Fibroblast of lung (primary cell): ENCODE measurements around the gene FGD2. TPM values are rescaled to one million over a fixed set of nuclear protein-coding genes. Genes with fewer than 3 reads are reported as not detected.

ENCODE experiments used
- DNase-seq, 2 donors: peaks; one replicate each; pipeline versions ENCODE4 v3.0.0 to v3.0.0-alpha.2; 2010; ENCODE audit warnings: low read depth in 2 of 2
- H2AFZ ChIP-seq: 2 replicates; pipeline ENCODE4 v1.5.1; 2012; ENCODE audit warnings: low read length, control low read depth, inconsistent platforms
- H3K27ac ChIP-seq: 2 replicates; pipeline ENCODE4 v1.5.1; 2011; ENCODE audit warnings: low read length, control low read depth; ENCODE audit not compliant: insufficient read depth
- H3K27me3 ChIP-seq: 2 replicates; pipeline ENCODE4 v1.5.1; 2011; ENCODE audit warnings: mild to moderate bottlenecking, low read length; ENCODE audit not compliant: control insufficient read depth, insufficient read depth
- H3K36me3 ChIP-seq: 2 replicates; pipeline ENCODE4 v1.5.1; 2011; ENCODE audit warnings: low read length; ENCODE audit not compliant: control insufficient read depth, insufficient read depth
- H3K4me1 ChIP-seq: 2 replicates; pipeline ENCODE4 v1.5.1; 2011; ENCODE audit warnings: low read length; ENCODE audit not compliant: control insufficient read depth, insufficient read depth; ENCODE audit errors: extremely low read depth
- H3K4me2 ChIP-seq: 2 replicates; pipeline ENCODE4 v1.5.1; 2011; ENCODE audit warnings: low read length, control low read depth; ENCODE audit not compliant: insufficient read depth; ENCODE audit errors: extremely low read depth
- H3K4me3 ChIP-seq, 4 experiments: fragments of 200-600 bp in 1 of 4; sonication (generic) in 1 of 4; replicated peaks in 1 of 4; 2 replicates each; pipeline ENCODE4 v1.5.1; 2011 to 2016; ENCODE audit warnings: low read length in 4 of 4, low read depth in 3 of 4, mild to moderate bottlenecking in 3 of 4, control low read depth in 2 of 4, inconsistent platforms in 1 of 4, mixed read lengths in 1 of 4; ENCODE audit not compliant: insufficient read depth in 1 of 4; ENCODE audit errors: control extremely low read depth in 1 of 4
- H3K79me2 ChIP-seq: 2 replicates; pipeline ENCODE4 v1.5.1; 2012; ENCODE audit warnings: mild to moderate bottlenecking, low read length, inconsistent platforms; ENCODE audit not compliant: control insufficient read depth, insufficient read depth
- H3K9ac ChIP-seq: 2 replicates; pipeline ENCODE4 v1.5.1; 2011; ENCODE audit warnings: mild to moderate bottlenecking, low read length, control low read depth; ENCODE audit not compliant: insufficient read depth
- H3K9me3 ChIP-seq: 2 replicates; pipeline ENCODE4 v1.5.1; 2012; ENCODE audit warnings: low read depth, low read length; ENCODE audit not compliant: control insufficient read depth, insufficient read depth
- H4K20me1 ChIP-seq: 2 replicates; pipeline ENCODE4 v1.5.1; 2011; ENCODE audit warnings: low read length; ENCODE audit not compliant: control insufficient read depth, insufficient read depth; ENCODE audit errors: extremely low read depth
- EZH2 ChIP-seq: IDR thresholded peaks from 2 replicates; pipeline ENCODE4 v1.5.1; 2012; ENCODE audit warnings: low read length, control low read depth, mild to moderate bottlenecking; ENCODE audit errors: missing control alignments
- polyA plus RNA-seq, 2 donors: library from polyadenylated mRNA; depleted of rRNA in 1 of 2; stranded (reverse) in 1 of 2; unstranded in 1 of 2; fragments of >200 nt; gene quantifications; 2 replicates each; pipeline ENCODE4 v1.2.1, GENCODE V29; 2011 to 2012; ENCODE audit warnings: missing spikeins in 1 of 2
- total RNA-seq: library from RNA; depleted of rRNA; stranded (reverse); fragments of >200 nt; gene quantifications from 2 replicates; pipeline ENCODE4 v1.2.1, GENCODE V29; 2014
- TF ChIP-seq, protein P1 (sequence below), 2 donors: IDR thresholded peaks in 1 of 2; conservative IDR thresholded peaks in 1 of 2; 1 replicate in 1 of 2; 2 replicates in 1 of 2; pipeline ENCODE4 v1.5.1; 2011 to 2012; ENCODE audit warnings: low read length in 2 of 2, control low read depth in 1 of 2, inconsistent platforms in 1 of 2, low read depth in 1 of 2, mild to moderate bottlenecking in 1 of 2

Gene FGD2
- total and polyA plus RNA-seq, 2 donors (not counting 1 experiment from before 2014, with no cell fraction given): not detected

DNA sequence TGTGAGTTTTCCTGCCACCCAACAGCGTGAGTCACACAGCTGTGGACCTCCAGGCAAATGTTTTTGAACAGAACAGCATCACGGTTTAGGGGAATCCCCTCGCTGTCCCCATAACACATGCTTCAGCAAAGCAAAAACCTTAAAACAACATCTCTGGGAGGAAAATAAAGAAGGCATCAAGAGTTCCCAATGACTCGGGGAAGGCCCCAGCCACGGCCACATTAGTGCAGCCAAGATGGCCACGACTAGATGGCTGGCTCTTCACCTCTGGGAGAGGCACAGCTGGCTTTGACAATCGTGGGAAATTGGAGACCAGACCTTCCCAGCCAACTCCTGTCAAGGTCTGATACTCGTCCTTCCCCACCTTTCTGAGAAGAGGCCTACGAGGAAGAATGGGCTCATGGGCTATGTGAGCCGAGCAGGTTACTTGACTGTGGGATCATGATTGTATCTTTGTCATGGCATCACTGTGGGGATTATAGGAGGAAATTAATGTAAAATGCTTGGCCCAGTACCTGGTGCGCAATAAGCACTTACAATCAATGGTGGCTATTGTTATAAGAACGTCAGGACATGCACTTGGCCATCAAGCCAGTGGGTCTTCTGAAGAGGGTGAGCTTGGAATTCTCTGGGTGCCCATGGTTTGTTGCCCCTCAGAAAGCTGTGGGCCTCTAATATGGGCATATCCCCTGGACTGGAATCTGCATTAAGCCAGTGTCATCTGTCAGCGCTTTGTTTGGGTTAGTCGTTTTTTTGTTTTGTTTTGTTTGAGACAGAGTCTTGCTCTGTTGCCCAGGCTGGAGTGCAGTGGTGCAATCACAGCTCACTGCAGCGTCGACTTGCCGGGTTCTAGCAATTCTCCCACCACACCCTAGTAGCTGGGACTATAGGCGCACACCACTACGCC is 43.6 kb downstream of the FGD2 start:
- Histone ChIP-seq H2AFZ (no peak overlapping the region), H3K27ac (no peak overlapping the region), H3K36me3 (no peaks in the 10 kb centered on the region), H3K9ac (no peak overlapping the region), H3K79me2 (no peaks in the 10 kb centered on the region), H3K4me2 (peak overlapping the region; percentile 15), H3K9me3 (no peaks in the 10 kb centered on the region), H3K27me3 (peaks cover 2% of the 10 kb centered on the region), H3K4me1 (peaks cover 3% of the 10 kb centered on the region), H3K4me3 (no peak overlapping the region), H4K20me1 (no peaks in the 10 kb centered on the region)
- TF ChIP-seq EZH2: no peak
- TF ChIP-seq, protein P1, sequence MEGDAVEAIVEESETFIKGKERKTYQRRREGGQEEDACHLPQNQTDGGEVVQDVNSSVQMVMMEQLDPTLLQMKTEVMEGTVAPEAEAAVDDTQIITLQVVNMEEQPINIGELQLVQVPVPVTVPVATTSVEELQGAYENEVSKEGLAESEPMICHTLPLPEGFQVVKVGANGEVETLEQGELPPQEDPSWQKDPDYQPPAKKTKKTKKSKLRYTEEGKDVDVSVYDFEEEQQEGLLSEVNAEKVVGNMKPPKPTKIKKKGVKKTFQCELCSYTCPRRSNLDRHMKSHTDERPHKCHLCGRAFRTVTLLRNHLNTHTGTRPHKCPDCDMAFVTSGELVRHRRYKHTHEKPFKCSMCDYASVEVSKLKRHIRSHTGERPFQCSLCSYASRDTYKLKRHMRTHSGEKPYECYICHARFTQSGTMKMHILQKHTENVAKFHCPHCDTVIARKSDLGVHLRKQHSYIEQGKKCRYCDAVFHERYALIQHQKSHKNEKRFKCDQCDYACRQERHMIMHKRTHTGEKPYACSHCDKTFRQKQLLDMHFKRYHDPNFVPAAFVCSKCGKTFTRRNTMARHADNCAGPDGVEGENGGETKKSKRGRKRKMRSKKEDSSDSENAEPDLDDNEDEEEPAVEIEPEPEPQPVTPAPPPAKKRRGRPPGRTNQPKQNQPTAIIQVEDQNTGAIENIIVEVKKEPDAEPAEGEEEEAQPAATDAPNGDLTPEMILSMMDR (conservative IDR thresholded peaks at IDR 0.05 in 1 of 2, IDR thresholded peaks at IDR 0.05 in 1 of 2; ENCODE audit: low read depth in 1 of 2, low read length in 2 of 2): no peak
- peak; percentile 76 to 83 for DNase-seq

DNA sequence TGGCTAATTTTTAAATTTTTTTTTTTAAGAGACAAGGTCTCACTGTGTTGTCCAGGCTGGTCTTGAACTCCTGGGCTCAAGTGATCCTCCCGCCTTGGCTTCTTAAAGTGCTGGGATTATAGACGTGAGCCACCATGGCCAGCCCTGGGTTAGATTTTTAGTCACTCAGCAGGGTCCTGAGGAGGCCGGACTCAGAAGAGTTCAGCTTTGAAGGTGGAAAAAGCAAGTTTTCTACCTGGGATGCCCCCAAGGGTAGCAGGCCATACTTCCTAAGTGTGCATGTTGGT is 44.2 kb downstream of the FGD2 start:
- TF ChIP-seq, protein P1 (conservative IDR thresholded peaks at IDR 0.05 in 1 of 2, IDR thresholded peaks at IDR 0.05 in 1 of 2; ENCODE audit: low read depth in 1 of 2, low read length in 2 of 2): no peak
- TF ChIP-seq EZH2: no peak
- Histone ChIP-seq H3K9ac (no peak overlapping the region), H3K27ac (no peak overlapping the region), H2AFZ (no peak overlapping the region), H3K4me1 (peaks cover 3% of the 10 kb centered on the region), H3K4me3 (no peak overlapping the region), H3K4me2 (no peak overlapping the region), H3K36me3 (no peaks in the 10 kb centered on the region), H3K27me3 (peaks cover 2% of the 10 kb centered on the region), H4K20me1 (no peaks in the 10 kb centered on the region), H3K79me2 (no peaks in the 10 kb centered on the region), H3K9me3 (no peaks in the 10 kb centered on the region)
- no peak for DNase-seq

DNA sequence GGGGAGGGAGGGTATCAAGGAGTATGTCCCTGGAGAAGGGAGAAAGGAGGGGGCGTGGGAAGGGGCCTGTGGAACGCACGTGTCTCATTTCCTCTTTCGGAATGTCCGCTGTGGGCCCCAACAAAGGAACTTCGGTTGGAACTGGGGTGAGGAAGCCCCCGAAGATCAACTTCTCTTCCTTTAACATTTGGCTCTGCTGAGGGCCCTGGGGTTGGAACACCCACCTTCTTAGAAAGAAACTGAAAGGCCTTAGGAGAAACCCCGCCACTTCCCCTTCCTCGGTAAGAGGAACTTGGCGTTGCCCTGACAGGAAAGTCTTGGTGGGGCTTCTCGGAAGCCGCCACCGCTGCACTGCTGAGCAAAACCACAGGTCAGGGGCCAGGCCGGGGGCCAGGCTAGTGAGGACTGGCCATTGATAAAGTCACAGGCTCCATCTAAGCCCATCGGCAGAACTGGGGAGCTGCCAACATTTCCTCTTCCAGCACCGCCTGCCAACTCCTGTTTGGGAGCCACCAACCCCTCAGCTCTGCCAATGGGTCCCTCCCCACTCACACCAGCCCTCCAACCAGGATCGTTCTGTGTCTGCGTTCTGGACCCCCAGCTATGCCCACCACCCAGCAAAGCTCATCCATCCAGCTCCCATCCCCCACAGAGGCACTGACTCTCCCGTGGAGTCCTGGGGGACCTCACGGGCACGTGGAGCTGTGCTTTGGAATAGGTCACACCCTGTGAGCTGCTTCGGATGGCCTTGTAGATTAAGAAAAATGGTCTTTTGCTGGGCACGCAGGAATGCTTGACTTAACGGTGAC is 44.8 kb downstream of the FGD2 start:
- H3K9me3 ChIP-seq: no peaks in the 10 kb centered on the region
- DNase-seq: no peak

More for the DNA sequence above, 44.8 kb downstream of the FGD2 start:
- peaks cover 2% of the 10 kb centered on the region for H3K27me3 ChIP-seq
- H3K79me2 ChIP-seq: no peaks in the 10 kb centered on the region
- no peak overlapping the region for H3K4me2 ChIP-seq
- TF ChIP-seq EZH2: no peak
- no peak overlapping the region for H3K4me3 ChIP-seq
- H3K4me1 ChIP-seq: peaks cover 3% of the 10 kb centered on the region
- H4K20me1 ChIP-seq: no peaks in the 10 kb centered on the region
- no peak overlapping the region for H2AFZ ChIP-seq
- H3K27ac ChIP-seq: no peak overlapping the region
- no peak overlapping the region for H3K9ac ChIP-seq
- H3K36me3 ChIP-seq: no peaks in the 10 kb centered on the region
